ENCODE results near the gene NTSR2. TPM values are rescaled to one million over a fixed set of nuclear protein-coding genes. Genes with fewer than 3 reads are reported as not detected.

The NTSR2 gene
- total and polyA plus RNA-seq, 4 donors = not detected

DNA sequence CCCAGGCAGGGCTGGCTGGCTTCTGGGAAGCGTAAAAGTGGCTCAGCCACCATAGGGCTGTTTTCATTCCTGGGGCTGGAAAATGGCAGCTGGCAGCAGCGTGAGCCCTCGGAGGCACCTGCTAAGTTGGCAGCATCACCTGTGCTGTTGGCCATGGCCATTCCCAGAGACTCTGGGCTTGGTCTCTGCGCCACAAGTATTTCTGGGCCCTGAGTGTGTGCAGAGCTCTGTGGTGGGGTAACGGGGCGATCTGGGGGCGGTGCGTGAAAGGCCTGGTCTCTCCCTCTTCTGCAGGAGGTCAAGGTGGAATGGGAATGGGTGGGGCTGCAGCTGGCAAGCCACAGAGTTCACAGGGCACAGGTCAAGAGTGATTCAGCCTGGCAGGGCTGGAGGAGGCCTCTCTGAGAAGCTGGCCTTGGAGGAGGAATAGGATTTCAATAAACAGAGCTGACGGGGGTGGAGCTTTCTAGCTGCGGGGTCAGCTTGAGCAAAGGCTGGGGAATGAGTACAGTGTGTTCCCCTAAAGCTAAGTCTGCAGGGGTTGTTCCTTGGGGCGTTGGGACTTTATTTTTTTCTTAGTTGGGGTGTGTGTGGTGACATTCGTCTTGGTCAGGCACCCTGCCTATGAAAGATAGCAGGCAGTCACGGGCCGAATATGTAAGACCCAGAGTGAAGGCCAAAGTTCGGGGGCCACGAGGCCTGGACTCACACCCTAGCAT is 10.3 kb upstream of the NTSR2 start:
- H3K9me3 ChIP-seq (ENCODE audit: control insufficient read depth in 4 of 4, low read length in 3 of 4) = no peaks in the 10 kb centered on the region
- no peak overlapping the region for H3K4me3 ChIP-seq (ENCODE audit: low read depth in 1 of 3, low read length in 3 of 3)
- H3K27me3 ChIP-seq (ENCODE audit: control insufficient read depth in 4 of 4, insufficient read depth in 4 of 4, low read length in 3 of 4) = peaks cover 0 to 4% (median 2%) of the 10 kb centered on the region in 4 donors
- no peak for DNase-seq (ENCODE audit: low spot score)
- H3K27ac ChIP-seq (ENCODE audit: low read depth in 1 of 2, low read length in 2 of 2) = no peak overlapping the region
- no peaks in the 10 kb centered on the region for H3K4me1 ChIP-seq (ENCODE audit: control insufficient read depth in 4 of 4, insufficient read depth in 4 of 4, low read length in 3 of 4)
- H3K9ac ChIP-seq (ENCODE audit: low read depth in 1 of 2, low read length in 2 of 2) = no peak overlapping the region
- H3K36me3 ChIP-seq (ENCODE audit: control insufficient read depth in 4 of 4, insufficient read depth in 3 of 4, low read depth in 1 of 4, low read length in 3 of 4) = no peaks in the 10 kb centered on the region
- no peak for TF ChIP-seq HNF4A (conservative IDR thresholded peaks at IDR 0.05)
- TF ChIP-seq, protein P1, sequence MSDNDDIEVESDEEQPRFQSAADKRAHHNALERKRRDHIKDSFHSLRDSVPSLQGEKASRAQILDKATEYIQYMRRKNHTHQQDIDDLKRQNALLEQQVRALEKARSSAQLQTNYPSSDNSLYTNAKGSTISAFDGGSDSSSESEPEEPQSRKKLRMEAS (IDR thresholded peaks at IDR 0.05) = no peak
- TF ChIP-seq, protein P2, sequence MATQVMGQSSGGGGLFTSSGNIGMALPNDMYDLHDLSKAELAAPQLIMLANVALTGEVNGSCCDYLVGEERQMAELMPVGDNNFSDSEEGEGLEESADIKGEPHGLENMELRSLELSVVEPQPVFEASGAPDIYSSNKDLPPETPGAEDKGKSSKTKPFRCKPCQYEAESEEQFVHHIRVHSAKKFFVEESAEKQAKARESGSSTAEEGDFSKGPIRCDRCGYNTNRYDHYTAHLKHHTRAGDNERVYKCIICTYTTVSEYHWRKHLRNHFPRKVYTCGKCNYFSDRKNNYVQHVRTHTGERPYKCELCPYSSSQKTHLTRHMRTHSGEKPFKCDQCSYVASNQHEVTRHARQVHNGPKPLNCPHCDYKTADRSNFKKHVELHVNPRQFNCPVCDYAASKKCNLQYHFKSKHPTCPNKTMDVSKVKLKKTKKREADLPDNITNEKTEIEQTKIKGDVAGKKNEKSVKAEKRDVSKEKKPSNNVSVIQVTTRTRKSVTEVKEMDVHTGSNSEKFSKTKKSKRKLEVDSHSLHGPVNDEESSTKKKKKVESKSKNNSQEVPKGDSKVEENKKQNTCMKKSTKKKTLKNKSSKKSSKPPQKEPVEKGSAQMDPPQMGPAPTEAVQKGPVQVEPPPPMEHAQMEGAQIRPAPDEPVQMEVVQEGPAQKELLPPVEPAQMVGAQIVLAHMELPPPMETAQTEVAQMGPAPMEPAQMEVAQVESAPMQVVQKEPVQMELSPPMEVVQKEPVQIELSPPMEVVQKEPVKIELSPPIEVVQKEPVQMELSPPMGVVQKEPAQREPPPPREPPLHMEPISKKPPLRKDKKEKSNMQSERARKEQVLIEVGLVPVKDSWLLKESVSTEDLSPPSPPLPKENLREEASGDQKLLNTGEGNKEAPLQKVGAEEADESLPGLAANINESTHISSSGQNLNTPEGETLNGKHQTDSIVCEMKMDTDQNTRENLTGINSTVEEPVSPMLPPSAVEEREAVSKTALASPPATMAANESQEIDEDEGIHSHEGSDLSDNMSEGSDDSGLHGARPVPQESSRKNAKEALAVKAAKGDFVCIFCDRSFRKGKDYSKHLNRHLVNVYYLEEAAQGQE (IDR thresholded peaks at IDR 0.05) = no peak
- no peak for TF ChIP-seq RAD21 (IDR thresholded peaks at IDR 0.05)
- TF ChIP-seq FOXA2 (IDR thresholded peaks at IDR 0.05) = no peak
- TF ChIP-seq EGR1 (IDR thresholded peaks at IDR 0.05; ENCODE audit: low read depth in 2 of 2) = no peak
- 83% methylated on average over 16 of the region's 16 CpGs for WGBS

GRCh38 chr2:11679486-11680181 is 9.6 kb upstream of the NTSR2 start:
- no peak for DNase-seq (ENCODE audit: low spot score)
- H3K27me3 ChIP-seq (ENCODE audit: control insufficient read depth in 4 of 4, insufficient read depth in 4 of 4, low read length in 3 of 4) = peaks cover 0 to 6% (median 2%) of the 10 kb centered on the region in 4 donors
- no peak overlapping the region for H3K9ac ChIP-seq (ENCODE audit: low read depth in 1 of 2, low read length in 2 of 2)
- H3K4me3 ChIP-seq (ENCODE audit: low read depth in 1 of 3, low read length in 3 of 3) = no peak overlapping the region
- WGBS = 83% methylated on average over 13 of the region's 13 CpGs
- H3K27ac ChIP-seq (ENCODE audit: low read depth in 1 of 2, low read length in 2 of 2) = no peak overlapping the region
- TF ChIP-seq, protein P1 (IDR thresholded peaks at IDR 0.05) = no peak
- no peak for TF ChIP-seq SP1 (IDR thresholded peaks at IDR 0.05)
- TF ChIP-seq NR2F2 (IDR thresholded peaks at IDR 0.05) = no peak
- no peak for TF ChIP-seq FOXA2 (IDR thresholded peaks at IDR 0.05)
- TF ChIP-seq RXRA (IDR thresholded peaks at IDR 0.05) = no peak
- no peak for TF ChIP-seq JUND (IDR thresholded peaks at IDR 0.05)
- TF ChIP-seq FOXA1 (IDR thresholded peaks at IDR 0.05) = no peak
- no peak for TF ChIP-seq TAF1 (conservative IDR thresholded peaks at IDR 0.05)
- TF ChIP-seq ZBTB33 (IDR thresholded peaks at IDR 0.05) = no peak
- TF ChIP-seq, protein P3, sequence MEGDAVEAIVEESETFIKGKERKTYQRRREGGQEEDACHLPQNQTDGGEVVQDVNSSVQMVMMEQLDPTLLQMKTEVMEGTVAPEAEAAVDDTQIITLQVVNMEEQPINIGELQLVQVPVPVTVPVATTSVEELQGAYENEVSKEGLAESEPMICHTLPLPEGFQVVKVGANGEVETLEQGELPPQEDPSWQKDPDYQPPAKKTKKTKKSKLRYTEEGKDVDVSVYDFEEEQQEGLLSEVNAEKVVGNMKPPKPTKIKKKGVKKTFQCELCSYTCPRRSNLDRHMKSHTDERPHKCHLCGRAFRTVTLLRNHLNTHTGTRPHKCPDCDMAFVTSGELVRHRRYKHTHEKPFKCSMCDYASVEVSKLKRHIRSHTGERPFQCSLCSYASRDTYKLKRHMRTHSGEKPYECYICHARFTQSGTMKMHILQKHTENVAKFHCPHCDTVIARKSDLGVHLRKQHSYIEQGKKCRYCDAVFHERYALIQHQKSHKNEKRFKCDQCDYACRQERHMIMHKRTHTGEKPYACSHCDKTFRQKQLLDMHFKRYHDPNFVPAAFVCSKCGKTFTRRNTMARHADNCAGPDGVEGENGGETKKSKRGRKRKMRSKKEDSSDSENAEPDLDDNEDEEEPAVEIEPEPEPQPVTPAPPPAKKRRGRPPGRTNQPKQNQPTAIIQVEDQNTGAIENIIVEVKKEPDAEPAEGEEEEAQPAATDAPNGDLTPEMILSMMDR (IDR thresholded peaks at IDR 0.05; ENCODE audit: low read depth, low read length, missing input control) = no peak
- TF ChIP-seq HNF4A (conservative IDR thresholded peaks at IDR 0.05) = no peak
- no peaks in the 10 kb centered on the region for H3K9me3 ChIP-seq (ENCODE audit: control insufficient read depth in 4 of 4, low read length in 3 of 4)
- no peaks in the 10 kb centered on the region for H3K36me3 ChIP-seq (ENCODE audit: control insufficient read depth in 4 of 4, insufficient read depth in 3 of 4, low read depth in 1 of 4, low read length in 3 of 4)
- H3K4me1 ChIP-seq (ENCODE audit: control insufficient read depth in 4 of 4, insufficient read depth in 4 of 4, low read length in 3 of 4) = no peaks in the 10 kb centered on the region
